ENCODE results near the gene INS. TPM values are rescaled to one million over a fixed set of nuclear protein-coding genes. Genes with fewer than 3 reads are reported as not detected.

The INS gene
- total and polyA plus RNA-seq, 4 donors: 0.16 to 0.37 TPM; not detected in 2

- TF ChIP-seq HNF4A (conservative IDR thresholded peaks at IDR 0.05) (no peak), RXRA (IDR thresholded peaks at IDR 0.05) (no peak), JUND (IDR thresholded peaks at IDR 0.05) (no peak), ZBTB33 (IDR thresholded peaks at IDR 0.05) (no peak), REST (IDR thresholded peaks at IDR 0.05) (no peak), HNF4G (IDR thresholded peaks at IDR 0.05) (no peak), EGR1 (IDR thresholded peaks at IDR 0.05; ENCODE audit: low read depth in 2 of 2) (no peak), FOXA2 (IDR thresholded peaks at IDR 0.05) (no peak), GABPA (IDR thresholded peaks at IDR 0.05 in 1 of 2, conservative IDR thresholded peaks at IDR 0.05 in 1 of 2) (no peak), MAX (IDR thresholded peaks at IDR 0.05) (no peak), CTCF (IDR thresholded peaks at IDR 0.05; ENCODE audit: low read depth, low read length, missing input control) (no peak)
- Histone ChIP-seq H3K36me3 (ENCODE audit: control insufficient read depth in 4 of 4, insufficient read depth in 3 of 4, low read depth in 1 of 4, low read length in 3 of 4) (no peaks in the 10 kb centered on the region), H3K4me3 (ENCODE audit: low read depth in 1 of 3, low read length in 3 of 3) (no peak overlapping the region), H3K27me3 (ENCODE audit: control insufficient read depth in 4 of 4, insufficient read depth in 4 of 4, low read length in 3 of 4) (no peaks in the 10 kb centered on the region), H3K9me3 (ENCODE audit: control insufficient read depth in 4 of 4, low read length in 3 of 4) (peaks cover 0 to 5% (median 4%) of the 10 kb centered on the region in 4 donors), H3K4me1 (ENCODE audit: control insufficient read depth in 4 of 4, insufficient read depth in 4 of 4, low read length in 3 of 4) (no peaks in the 10 kb centered on the region), H3K27ac (ENCODE audit: low read depth in 1 of 2, low read length in 2 of 2) (no peak overlapping the region), H3K9ac (ENCODE audit: low read depth in 1 of 2, low read length in 2 of 2) (no peak overlapping the region)
- 92% methylated on average over 11 of the region's 11 CpGs for WGBS
- DNase-seq (ENCODE audit: low spot score): no peak
These were observed 47.2 kb downstream of the INS start for GRCh38 chr11:2113776-2114175.

GRCh38 chr11:2110521-2110920 is 50.5 kb downstream of the INS start:
- H3K9ac ChIP-seq (ENCODE audit: low read depth in 1 of 2, low read length in 2 of 2): no peak overlapping the region
- H3K4me3 ChIP-seq (ENCODE audit: low read depth in 1 of 3, low read length in 3 of 3): no peak overlapping the region
- no peaks in the 10 kb centered on the region for H3K27me3 ChIP-seq (ENCODE audit: control insufficient read depth in 4 of 4, insufficient read depth in 4 of 4, low read length in 3 of 4)
- WGBS: 92% methylated on average over 12 of the region's 12 CpGs
- no peak overlapping the region for H3K27ac ChIP-seq (ENCODE audit: low read depth in 1 of 2, low read length in 2 of 2)
- no peaks in the 10 kb centered on the region for H3K4me1 ChIP-seq (ENCODE audit: control insufficient read depth in 4 of 4, insufficient read depth in 4 of 4, low read length in 3 of 4)
- H3K36me3 ChIP-seq (ENCODE audit: control insufficient read depth in 4 of 4, insufficient read depth in 3 of 4, low read depth in 1 of 4, low read length in 3 of 4): no peaks in the 10 kb centered on the region
- TF ChIP-seq NR2F2 (IDR thresholded peaks at IDR 0.05) (no peak), CTCF (IDR thresholded peaks at IDR 0.05; ENCODE audit: low read depth, low read length, missing input control) (no peak), JUND (IDR thresholded peaks at IDR 0.05) (no peak), RXRA (IDR thresholded peaks at IDR 0.05) (no peak), YY1 (IDR thresholded peaks at IDR 0.05) (no peak), HNF4A (conservative IDR thresholded peaks at IDR 0.05) (no peak), FOXA2 (IDR thresholded peaks at IDR 0.05) (no peak), HNF4G (IDR thresholded peaks at IDR 0.05) (no peak)
- DNase-seq (ENCODE audit: low spot score): no peak
- no peaks in the 10 kb centered on the region for H3K9me3 ChIP-seq (ENCODE audit: control insufficient read depth in 4 of 4, low read length in 3 of 4)

All from liver (tissue), 9 donors.